GM12875 (cell line): ENCODE measurements around the gene BATF3.

Source experiments
- H3K4me3 ChIP-seq: one replicate; pipeline ENCODE4 v1.5.1; 2011; ENCODE audit warnings: low read depth, low read length, control low read depth
- CTCF ChIP-seq: IDR thresholded peaks from 2 replicates; pipeline ENCODE4 v1.5.1; 2011; ENCODE audit warnings: low read depth, mild to moderate bottlenecking, control low read depth, inconsistent platforms, low read length, moderate library complexity, borderline replicate concordance; ENCODE audit not compliant: insufficient read depth

The BATF3 gene

DNA sequence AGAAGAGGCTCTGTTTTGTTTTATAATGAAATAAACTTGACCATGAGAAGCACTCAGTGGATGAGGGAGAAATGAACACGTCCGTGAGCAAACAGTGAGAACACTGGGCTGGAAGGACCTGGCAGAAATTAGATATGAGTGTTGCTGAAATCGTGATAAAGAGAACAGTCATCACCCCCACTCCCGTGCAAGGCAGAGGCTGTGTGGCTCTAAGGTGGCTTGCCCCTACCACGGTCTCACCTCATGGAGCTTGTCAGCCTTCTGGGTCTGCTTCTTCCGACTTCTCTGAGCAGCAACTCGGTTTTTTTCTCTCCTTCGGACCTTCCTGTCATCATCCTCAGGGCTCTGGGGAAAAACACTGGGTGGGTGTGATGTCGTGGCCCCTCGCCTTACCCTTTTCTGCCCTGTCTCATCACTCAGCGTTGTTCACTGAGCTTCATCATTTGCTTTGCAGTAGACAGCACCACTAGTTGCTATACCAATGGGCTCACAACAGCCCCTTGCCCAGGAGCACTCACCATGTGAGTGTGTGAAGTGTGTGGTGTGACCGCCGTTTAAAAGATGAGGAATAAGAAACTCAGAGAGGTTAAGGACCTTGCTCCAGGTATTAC, 2.8 kb downstream of the BATF3 start:
- TF ChIP-seq CTCF, result no peak
- no peak overlapping the region for H3K4me3 ChIP-seq

DNA sequence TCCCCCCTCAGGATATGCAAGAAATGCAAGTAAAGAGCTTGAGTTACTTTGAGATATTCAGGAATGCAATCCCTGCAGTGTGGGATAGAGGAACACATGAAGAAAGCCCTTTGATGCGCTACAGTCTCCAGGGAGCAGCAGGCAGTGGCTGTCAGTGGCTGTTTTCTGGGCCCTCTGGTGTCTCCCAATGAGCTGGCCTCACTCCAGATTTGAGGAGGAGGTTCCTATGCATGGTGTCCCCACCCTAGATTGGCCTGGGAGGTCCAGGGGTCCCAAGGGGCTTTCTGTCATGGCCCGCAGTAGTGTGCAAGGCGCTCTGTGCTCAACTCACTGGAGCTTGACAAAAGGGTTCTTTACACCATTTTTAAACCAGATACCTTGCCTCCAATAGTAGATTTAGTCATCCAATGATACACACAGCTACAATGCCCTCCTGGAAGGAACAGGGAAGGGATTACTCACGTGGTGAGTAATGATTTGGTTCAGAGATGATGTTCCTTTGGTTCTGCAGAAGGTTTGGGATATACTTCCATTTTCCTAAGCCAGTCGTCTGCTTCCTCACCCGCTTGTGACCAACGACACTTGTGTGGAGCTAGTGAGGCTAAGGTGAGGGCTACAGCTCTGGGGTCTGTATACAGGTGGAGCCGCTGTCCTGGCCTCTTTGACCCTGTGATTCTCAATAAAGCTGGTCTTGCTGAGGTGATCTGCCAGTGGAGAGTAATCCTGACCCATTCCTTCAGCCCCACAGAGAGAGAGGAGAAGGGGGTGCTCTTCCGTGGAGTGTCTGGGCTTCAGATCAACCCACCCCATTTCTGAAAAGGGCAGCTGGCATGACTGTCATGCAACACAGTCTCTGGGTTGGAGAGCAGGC, 6.6 kb downstream of the BATF3 start:
- no peak overlapping the region for H3K4me3 ChIP-seq
- no peak for TF ChIP-seq CTCF

DNA sequence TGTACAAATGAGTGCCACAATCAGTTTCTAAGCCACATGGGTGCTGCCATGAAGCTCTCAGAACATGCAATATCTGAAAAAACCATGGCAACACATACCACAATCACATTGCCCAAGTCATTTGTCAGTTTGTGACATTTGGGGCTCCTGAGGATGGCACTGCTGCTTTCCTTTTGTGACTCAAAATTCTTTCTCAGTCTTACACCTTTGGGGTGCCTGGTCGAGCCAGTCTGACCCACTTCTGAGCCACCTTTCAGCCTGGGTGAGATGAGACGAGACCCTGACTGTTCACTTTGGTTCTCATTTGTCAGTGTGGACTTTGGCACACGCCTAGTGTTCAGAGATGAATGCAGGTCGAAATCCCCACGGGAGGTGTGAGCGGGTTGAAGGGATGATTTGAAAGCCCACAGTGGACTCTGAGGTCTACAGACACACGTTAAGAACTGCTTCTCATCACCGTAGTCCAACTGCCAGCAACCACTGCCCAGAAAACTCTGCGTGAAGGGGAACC, 8.0 kb downstream of the BATF3 start:
- TF ChIP-seq CTCF, result no peak
- H3K4me3 ChIP-seq, result no peak overlapping the region

- no peak for TF ChIP-seq CTCF
- no peak overlapping the region for H3K4me3 ChIP-seq
Observed at GRCh38 chr1:212690816-212691403, 8.7 kb downstream of the BATF3 start.

DNA sequence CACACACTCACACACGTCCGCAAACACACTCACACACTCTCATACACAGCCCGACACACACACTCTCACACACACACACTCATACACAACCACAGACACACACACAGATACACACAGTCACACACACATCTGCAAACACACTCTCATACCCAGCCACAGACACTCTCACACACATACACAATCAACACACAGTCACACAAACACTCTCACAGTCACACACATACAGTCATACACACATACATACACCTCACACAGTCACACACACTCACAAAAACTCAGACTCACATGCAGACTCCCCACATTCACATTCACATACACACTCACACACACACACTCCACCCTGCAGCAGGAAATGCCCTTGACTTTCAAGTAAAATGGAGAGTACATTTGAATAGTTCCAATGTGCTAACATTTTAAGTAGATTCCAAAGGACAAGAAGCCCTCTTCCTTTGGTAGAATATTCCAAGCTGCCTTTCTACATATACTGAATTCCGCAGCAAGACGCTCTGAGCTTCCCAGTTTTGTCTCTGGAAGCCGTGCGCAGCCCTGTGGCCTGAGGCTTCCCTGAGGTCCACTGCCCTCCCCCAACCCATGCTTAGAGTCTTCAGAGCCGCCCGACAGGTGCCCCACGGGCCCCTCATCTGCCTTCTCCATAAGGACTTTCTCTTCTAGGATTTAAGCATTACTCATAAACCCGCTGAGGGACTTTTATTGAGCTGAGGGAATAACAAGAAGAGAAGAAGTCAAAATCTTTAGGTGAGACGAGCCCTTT, 9.7 kb downstream of the BATF3 start:
- TF ChIP-seq CTCF, result no peak
- H3K4me3 ChIP-seq, result no peak overlapping the region

DNA sequence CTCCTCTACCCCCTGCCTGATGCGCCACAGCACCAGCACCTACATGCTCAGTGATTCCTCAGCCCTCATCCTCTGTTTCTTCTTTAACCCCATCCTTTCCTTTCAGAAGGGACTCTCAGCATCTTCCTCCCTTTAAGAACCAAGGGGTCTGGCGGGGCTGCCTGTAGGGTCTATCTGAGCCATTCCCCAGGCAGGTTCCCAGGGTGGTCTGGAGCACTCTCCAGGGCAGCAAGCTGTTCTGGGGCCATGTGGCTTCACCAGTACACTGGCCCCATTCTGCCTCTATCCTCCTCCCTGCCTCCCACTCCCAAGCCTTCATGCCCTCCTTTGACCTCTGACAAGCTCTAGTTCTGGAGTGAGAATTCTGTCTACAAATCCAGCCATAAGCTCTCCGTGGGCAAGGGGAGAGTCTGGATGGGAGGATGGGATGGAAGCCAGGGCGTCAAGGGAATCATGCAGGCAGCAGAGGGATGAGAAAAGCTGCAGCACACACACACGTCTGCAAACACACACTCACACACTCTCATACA, 10.4 kb downstream of the BATF3 start:
- no peak for TF ChIP-seq CTCF

More for the DNA sequence above, 10.4 kb downstream of the BATF3 start:
- H3K4me3 ChIP-seq, result no peak overlapping the region
